Mucosa of rectum (tissue), 2 donors: ENCODE results near the gene UGP2.

ENCODE experiments used
- H3K27ac ChIP-seq, 2 donors: one replicate each; pipeline ENCODE4 v1.7.0; 2013; ENCODE audit warnings: inconsistent platforms in 2 of 2, low read depth in 2 of 2, low read length in 2 of 2
- H3K27me3 ChIP-seq, 2 donors: one replicate each; pipeline ENCODE4 v1.7.0; 2013; ENCODE audit warnings: low read length in 2 of 2; ENCODE audit not compliant: control insufficient read depth in 2 of 2, insufficient read depth in 2 of 2
- H3K36me3 ChIP-seq, 2 donors: one replicate each; pipeline ENCODE4 v1.7.0; 2013; ENCODE audit warnings: low read length in 2 of 2; ENCODE audit not compliant: control insufficient read depth in 2 of 2, insufficient read depth in 2 of 2
- H3K4me1 ChIP-seq, 2 donors: one replicate each; pipeline ENCODE4 v1.7.0; 2013; ENCODE audit warnings: low read length in 2 of 2, mild to moderate bottlenecking in 1 of 2; ENCODE audit not compliant: control insufficient read depth in 2 of 2, insufficient read depth in 2 of 2
- H3K4me3 ChIP-seq, 2 donors: one replicate each; pipeline ENCODE4 v1.7.0; 2013; ENCODE audit warnings: low read length in 2 of 2
- H3K9ac ChIP-seq, 2 donors: one replicate each; pipeline ENCODE4 v1.7.0; 2013; ENCODE audit warnings: low read length in 2 of 2, low read depth in 1 of 2, mild to moderate bottlenecking in 1 of 2
- H3K9me3 ChIP-seq, 2 donors: one replicate each; pipeline ENCODE4 v1.7.0; 2013; ENCODE audit warnings: low read length in 2 of 2; ENCODE audit not compliant: control insufficient read depth in 2 of 2
- donor health status: healthy.
- donor health status: Normal muscosa, but diverticular disease.

Gene UGP2

DNA sequence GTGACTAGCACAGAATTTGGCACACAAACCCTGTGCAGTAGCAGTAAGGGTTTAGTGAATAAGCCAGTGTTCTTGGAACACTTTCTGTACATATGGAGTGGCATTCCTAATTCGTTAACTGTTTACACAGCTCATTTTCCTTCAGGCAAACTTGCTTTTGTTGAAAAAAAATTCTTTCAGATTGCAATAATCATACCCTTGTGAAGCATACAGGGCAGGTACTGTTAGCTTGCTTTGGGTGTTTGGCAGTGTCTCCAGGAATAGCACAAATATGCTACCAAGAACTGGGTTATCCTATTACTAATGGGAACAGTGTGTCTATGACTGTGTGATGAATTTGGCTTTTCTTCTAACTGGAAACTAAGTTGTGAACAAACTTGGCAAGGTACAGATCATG lies 33.4 kb downstream of the UGP2 start:
- Histone ChIP-seq H3K4me3 (no peak overlapping the region), H3K9ac (no peak overlapping the region), H3K27me3 (no peaks in the 10 kb centered on the region), H3K36me3 (peaks cover 21 to 35% of the 10 kb centered on the region in 2 donors), H3K4me1 (peaks cover 0 to 2% of the 10 kb centered on the region in 2 donors), H3K9me3 (no peaks in the 10 kb centered on the region), H3K27ac (no peak overlapping the region)

- Histone ChIP-seq H3K27ac (no peak overlapping the region), H3K9ac (no peak overlapping the region), H3K27me3 (no peaks in the 10 kb centered on the region), H3K4me1 (peaks cover 0 to 2% of the 10 kb centered on the region in 2 donors), H3K9me3 (no peaks in the 10 kb centered on the region), H3K4me3 (no peak overlapping the region), H3K36me3 (peaks cover 23 to 35% of the 10 kb centered on the region in 2 donors)
Observed at GRCh38 chr2:63875559-63876245, 34.0 kb downstream of the UGP2 start.

DNA sequence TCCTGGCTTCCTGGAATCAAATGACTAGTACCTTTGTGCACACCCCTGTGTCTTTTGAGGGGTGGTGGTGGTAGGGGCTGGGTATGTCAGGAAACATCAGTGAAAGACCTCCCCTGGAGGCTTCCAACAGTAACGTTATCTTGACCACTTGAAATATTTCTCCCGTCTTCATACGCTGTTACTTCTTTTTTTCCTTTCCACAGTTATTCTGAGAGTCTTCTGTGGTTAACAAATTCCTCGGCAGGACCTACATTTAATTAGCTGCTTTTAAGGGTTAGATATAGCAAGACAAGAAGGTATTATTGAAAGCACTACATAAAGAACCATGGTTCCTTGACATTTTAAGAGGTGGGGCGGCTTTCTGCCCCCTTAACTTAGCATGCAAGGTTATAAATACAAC lies 34.6 kb downstream of the UGP2 start:
- Histone ChIP-seq H3K4me1 (peaks cover 0 to 2% of the 10 kb centered on the region in 2 donors), H3K36me3 (peaks cover 27 to 39% of the 10 kb centered on the region in 2 donors), H3K4me3 (no peak overlapping the region), H3K9ac (no peak overlapping the region), H3K9me3 (no peaks in the 10 kb centered on the region), H3K27me3 (no peaks in the 10 kb centered on the region), H3K27ac (no peak overlapping the region)

DNA sequence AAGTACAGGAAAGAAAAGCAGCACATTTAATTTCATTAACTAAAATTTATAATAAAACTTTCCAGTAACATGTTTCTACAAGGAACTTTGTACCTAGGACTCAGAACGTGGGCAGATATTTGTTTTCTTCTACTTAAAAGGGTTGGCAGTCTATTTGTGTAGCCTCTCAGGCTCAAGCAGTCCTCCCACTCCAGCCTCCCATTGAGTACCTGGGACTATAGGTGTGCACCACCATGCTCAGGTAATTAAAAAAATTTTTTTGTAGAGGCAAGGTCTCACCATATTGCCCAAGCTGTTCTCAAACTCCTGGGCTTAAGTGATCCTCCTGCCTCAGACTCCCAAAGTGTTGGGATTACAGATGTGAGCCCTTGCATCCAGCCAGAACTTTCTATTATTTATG lies 36.8 kb downstream of the UGP2 start:
- Histone ChIP-seq H3K4me1 (peaks cover 0 to 2% of the 10 kb centered on the region in 2 donors), H3K4me3 (no peak overlapping the region), H3K9ac (no peak overlapping the region), H3K27me3 (no peaks in the 10 kb centered on the region), H3K9me3 (no peaks in the 10 kb centered on the region), H3K36me3 (peaks cover 28 to 46% of the 10 kb centered on the region in 2 donors), H3K27ac (no peak overlapping the region)

DNA sequence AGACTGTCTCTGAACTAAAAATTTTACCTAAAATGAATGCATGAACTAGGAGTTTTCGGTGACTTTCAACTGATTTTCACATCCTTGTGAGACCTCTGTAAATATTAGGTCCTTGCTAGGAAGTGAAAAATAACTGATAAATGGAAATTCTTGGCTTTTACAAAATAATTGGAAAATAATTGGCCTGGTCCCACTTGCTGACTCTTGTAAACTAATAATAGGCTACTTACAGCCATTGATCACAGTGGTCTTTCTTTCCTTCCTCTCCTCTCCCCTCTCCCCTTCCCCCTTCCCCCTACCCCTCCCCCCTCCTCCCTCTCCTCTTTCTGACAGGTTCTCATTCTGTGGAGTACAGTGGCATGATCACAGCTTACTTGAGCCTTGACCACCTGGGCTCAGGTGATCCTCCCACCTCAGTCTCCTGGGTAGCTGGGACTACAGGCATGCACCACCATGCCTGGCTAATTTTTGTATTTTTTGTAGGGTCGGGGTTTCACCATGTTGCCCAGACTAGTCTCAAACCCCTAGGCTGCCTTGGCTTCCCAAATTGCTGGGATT lies 38.3 kb downstream of the UGP2 start:
- Histone ChIP-seq H3K4me1 (peaks cover 0 to 2% of the 10 kb centered on the region in 2 donors), H3K27me3 (no peaks in the 10 kb centered on the region), H3K36me3 (peaks cover 29 to 43% of the 10 kb centered on the region in 2 donors), H3K9ac (no peak overlapping the region), H3K9me3 (no peaks in the 10 kb centered on the region), H3K27ac (no peak overlapping the region), H3K4me3 (no peak overlapping the region)

- H3K4me3 ChIP-seq = no peak overlapping the region
- H3K9ac ChIP-seq = no peak overlapping the region
- H3K36me3 ChIP-seq = peaks cover 32 to 46% of the 10 kb centered on the region in 2 donors
- H3K27me3 ChIP-seq = no peaks in the 10 kb centered on the region
- H3K27ac ChIP-seq = no peak overlapping the region
- H3K4me1 ChIP-seq = no peaks in the 10 kb centered on the region
- H3K9me3 ChIP-seq = no peaks in the 10 kb centered on the region
Observed at GRCh38 chr2:63880625-63881024, 38.9 kb downstream of the UGP2 start.

DNA sequence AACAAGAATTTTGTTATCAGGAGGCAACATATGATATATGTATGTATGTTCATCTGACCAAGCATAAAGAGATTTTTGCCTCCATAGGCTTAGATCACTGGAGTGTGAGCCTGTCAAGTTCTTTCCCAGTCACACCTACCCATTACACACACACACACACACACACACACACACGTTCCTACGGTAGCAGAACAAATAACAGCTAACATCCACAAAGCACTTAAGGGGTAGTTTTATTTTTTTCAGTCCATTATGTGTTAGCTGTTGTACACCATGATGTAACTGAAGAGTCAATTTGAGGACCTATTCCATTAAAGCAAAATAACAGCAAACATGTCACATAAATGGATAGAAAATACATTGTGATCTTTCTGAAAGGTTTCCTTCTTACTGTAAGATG lies 39.5 kb downstream of the UGP2 start:
- no peak overlapping the region for H3K27ac ChIP-seq
- H3K9ac ChIP-seq = no peak overlapping the region
- no peaks in the 10 kb centered on the region for H3K4me1 ChIP-seq
- no peak overlapping the region for H3K4me3 ChIP-seq
- no peaks in the 10 kb centered on the region for H3K27me3 ChIP-seq
- H3K9me3 ChIP-seq = no peaks in the 10 kb centered on the region
- peaks cover 37 to 50% of the 10 kb centered on the region in 2 donors for H3K36me3 ChIP-seq

DNA sequence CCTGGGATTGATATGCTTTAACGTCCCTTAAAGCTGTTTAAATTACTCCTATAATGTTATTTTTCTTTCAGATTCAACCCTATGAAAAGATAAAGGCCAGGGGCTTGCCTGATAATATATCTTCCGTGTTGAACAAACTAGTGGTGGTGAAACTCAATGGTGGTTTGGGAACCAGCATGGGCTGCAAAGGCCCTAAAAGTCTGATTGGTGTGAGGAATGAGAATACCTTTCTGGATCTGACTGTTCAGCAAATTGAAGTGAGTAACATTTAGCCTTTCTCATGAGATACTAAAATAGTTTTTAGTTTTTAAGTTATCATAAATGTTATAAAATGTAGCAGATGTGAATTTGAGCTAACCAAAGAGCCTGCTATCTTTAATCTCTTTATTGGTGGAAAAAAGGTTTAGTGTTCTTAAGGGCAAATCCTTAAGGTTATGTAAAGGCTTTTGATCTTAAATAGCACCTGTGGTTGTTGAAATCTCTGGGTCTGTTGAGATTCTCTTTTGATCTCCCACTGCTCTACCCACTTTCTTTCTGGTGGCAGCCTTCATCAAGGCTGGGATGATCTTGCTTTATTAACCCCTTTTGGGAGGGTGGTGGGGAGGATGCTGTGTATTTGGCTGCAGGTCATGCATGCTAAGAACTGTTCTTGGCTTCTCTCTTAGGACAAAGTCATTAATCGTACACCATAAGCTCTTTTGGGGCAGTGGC lies 40.9 kb downstream of the UGP2 start:
- Histone ChIP-seq H3K4me1 (no peaks in the 10 kb centered on the region), H3K27ac (no peak overlapping the region), H3K9me3 (no peaks in the 10 kb centered on the region), H3K4me3 (no peak overlapping the region), H3K36me3 (peaks cover 49 to 55% of the 10 kb centered on the region in 2 donors), H3K9ac (no peak overlapping the region), H3K27me3 (no peaks in the 10 kb centered on the region)

DNA sequence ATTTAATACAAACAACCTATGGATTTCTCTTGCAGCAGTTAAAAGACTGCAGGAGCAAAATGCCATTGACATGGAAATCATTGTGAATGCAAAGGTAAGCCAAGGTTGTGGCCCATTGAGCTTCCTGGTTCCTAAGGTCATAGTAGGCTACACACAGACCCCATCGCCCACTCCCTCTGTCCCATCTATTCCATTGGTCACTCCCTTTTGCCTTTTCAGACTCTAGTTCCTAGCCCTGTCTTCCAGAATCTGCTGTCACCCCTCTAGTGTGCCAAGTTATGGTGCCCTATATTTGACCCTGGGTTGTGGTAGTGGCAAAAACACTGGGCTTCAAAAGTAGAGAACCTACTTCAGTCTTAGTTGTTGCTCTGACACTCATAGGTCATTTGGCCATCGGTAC lies 44.7 kb downstream of the UGP2 start:
- no peaks in the 10 kb centered on the region for H3K4me1 ChIP-seq
- no peaks in the 10 kb centered on the region for H3K9me3 ChIP-seq
- peaks cover 70 to 75% of the 10 kb centered on the region in 2 donors for H3K36me3 ChIP-seq
- H3K4me3 ChIP-seq = no peak overlapping the region
- H3K27me3 ChIP-seq = no peaks in the 10 kb centered on the region
- H3K27ac ChIP-seq = no peak overlapping the region
- H3K9ac ChIP-seq = no peak overlapping the region

DNA sequence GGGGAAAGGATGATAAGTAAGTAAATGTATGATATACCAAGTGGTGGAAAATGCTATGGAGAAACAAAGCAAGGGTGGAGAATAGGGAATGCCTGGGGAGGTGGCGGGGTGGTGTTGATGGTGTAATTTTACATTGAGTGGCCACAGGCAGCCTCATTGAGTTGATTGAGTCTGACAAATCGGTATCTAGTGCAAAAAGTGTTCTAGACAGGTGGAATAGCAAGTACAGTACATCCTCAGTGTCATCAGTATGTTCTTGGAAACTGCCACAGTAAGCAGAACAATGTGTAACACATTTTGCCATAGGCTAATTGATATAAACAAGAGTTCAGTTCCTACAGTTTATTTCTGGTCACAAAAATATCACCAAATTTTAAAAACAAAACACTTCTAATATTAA lies 46.4 kb downstream of the UGP2 start:
- Histone ChIP-seq H3K4me3 (no peak overlapping the region), H3K27me3 (no peaks in the 10 kb centered on the region), H3K36me3 (peaks cover 74 to 75% of the 10 kb centered on the region in 2 donors), H3K9ac (no peak overlapping the region), H3K27ac (no peak overlapping the region), H3K4me1 (no peaks in the 10 kb centered on the region), H3K9me3 (no peaks in the 10 kb centered on the region)
